ENCODE data around the gene PTPN3. TPM values are rescaled to one million over a fixed set of nuclear protein-coding genes. Genes with fewer than 3 reads are reported as not detected.

Gene PTPN3
- total and polyA plus RNA-seq, 9 of the 15 experiments (the other 6 are each of a cell fraction or from before 2014, with no cell fraction given) = 0.02 TPM; not detected in 8

GRCh38 chr9:109483744-109484429, 14.2 kb downstream of the PTPN3 start:
- H4K20me1 ChIP-seq (replicated peaks; ENCODE audit: control insufficient read depth, insufficient read depth, low read length) = no peaks in the 10 kb centered on the region
- no peak for TF ChIP-seq ZNF431 (CRISPR knock-in tag; IDR thresholded peaks at IDR 0.05)
- TF ChIP-seq ZNF311 (CRISPR knock-in tag; IDR thresholded peaks at IDR 0.05) = no peak
- TF ChIP-seq ZNF224 (CRISPR knock-in tag; IDR thresholded peaks at IDR 0.05) = no peak
- no peak for TF ChIP-seq MECOM (CRISPR knock-in tag; IDR thresholded peaks at IDR 0.05)
- TF ChIP-seq SMAD4 (CRISPR knock-in tag; conservative IDR thresholded peaks at IDR 0.05) = no peak
- TF ChIP-seq CTBP1 (IDR thresholded peaks at IDR 0.05; ENCODE audit: borderline replicate concordance) = no peak
- no peak for TF ChIP-seq ETV5 (CRISPR knock-in tag; IDR thresholded peaks at IDR 0.05; ENCODE audit: low read depth)
- no peak for TF ChIP-seq HOXB6 (CRISPR knock-in tag; IDR thresholded peaks at IDR 0.05; ENCODE audit: borderline replicate concordance)
- TF ChIP-seq MAZ (CRISPR knock-in tag; conservative IDR thresholded peaks at IDR 0.05 in 1 of 2, IDR thresholded peaks at IDR 0.05 in 1 of 2) = no peak
- TF ChIP-seq ADNP (tag; IDR thresholded peaks at IDR 0.05) = no peak
- H3K9me3 ChIP-seq (replicated peaks; ENCODE audit: control insufficient read depth, insufficient read depth, low read depth, low read length) = no peaks in the 10 kb centered on the region
- no peak overlapping the region for H3K27ac ChIP-seq (ENCODE audit: extremely low read depth, low read depth, low read length)
- intact Hi-C loops (cut with micrococcal nuclease) = no loop called here
- H3K9ac ChIP-seq (ENCODE audit: insufficient read depth in 1 of 2, low read depth in 2 of 2, low read length in 2 of 2) = no peak overlapping the region
- no peak overlapping the region for H3K4me2 ChIP-seq (ENCODE audit: insufficient read depth, low read length)
- in situ Hi-C loops (cut with MboI) = no loop called here
- H3K4me1 ChIP-seq (replicated peaks in 1 of 2; ENCODE audit: control insufficient read depth in 2 of 2, insufficient read depth in 2 of 2, low read length in 2 of 2) = no peaks in the 10 kb centered on the region
- no peaks in the 10 kb centered on the region for H3K36me3 ChIP-seq (ENCODE audit: control insufficient read depth, insufficient read depth, low read length)
- CTCF ChIA-PET (ENCODE audit: low intra/inter-chr PET ratio) = no interaction called here
- H3K9me1 ChIP-seq (ENCODE audit: control insufficient read depth, insufficient read depth, low read length) = no peaks in the 10 kb centered on the region
- H3K79me2 ChIP-seq (ENCODE audit: control insufficient read depth, insufficient read depth, low read length) = no peaks in the 10 kb centered on the region
- POLR2A ChIA-PET = interaction anchor here (0.9 kb wide), 2 partner anchors 9 to 18 kb away, joined by 3 to 4 read pairs; no protein-coding TSS in a partner anchor
- no TSS peak for BruUV-seq (replicated peaks)
- WGBS (ENCODE audit: insufficient coverage, low coverage, missing lambda C conversion rate) = 1% methylated on average over 14 of the region's 14 CpGs
- no peak for ATAC-seq
- no peak for DNase-seq (ENCODE audit: extremely low read depth in 1 of 4, low spot score in 3 of 4)
- FAIRE-seq = no peak
- no peak overlapping the region for H2AFZ ChIP-seq (ENCODE audit: low read depth, low read length)
- H3K4me3 ChIP-seq = no peak overlapping the region
- H3K27me3 ChIP-seq (ENCODE audit: control insufficient read depth in 2 of 2, insufficient read depth in 2 of 2, low read length in 2 of 2) = peaks cover 4 to 46% of the 10 kb centered on the region in 2 experiments; a peak in 4 of 5 replicates
